LHCN-M2 (cell line): ENCODE results near the gene EXOC4. TPM values are rescaled to one million over a fixed set of nuclear protein-coding genes. Genes with fewer than 3 reads are reported as not detected.

Source experiments
- DNase-seq: peaks from one replicate; pipeline ENCODE4 v3.0.0-alpha.2; 2012; ENCODE audit warnings: low read depth
- total RNA-seq: library from RNA; depleted of rRNA; stranded (reverse); fragments of >200 nt; gene quantifications from 2 replicates; pipeline ENCODE4 v1.2.3, GENCODE V29; 2014

EXOC4 gene
- total RNA-seq, 1 experiment from 2014 or later, result 78.0 TPM

- DNase-seq, result peak; percentile 59
Observed at GRCh38 chr7:133364959-133365690, 112.2 kb downstream of the EXOC4 start.

DNA sequence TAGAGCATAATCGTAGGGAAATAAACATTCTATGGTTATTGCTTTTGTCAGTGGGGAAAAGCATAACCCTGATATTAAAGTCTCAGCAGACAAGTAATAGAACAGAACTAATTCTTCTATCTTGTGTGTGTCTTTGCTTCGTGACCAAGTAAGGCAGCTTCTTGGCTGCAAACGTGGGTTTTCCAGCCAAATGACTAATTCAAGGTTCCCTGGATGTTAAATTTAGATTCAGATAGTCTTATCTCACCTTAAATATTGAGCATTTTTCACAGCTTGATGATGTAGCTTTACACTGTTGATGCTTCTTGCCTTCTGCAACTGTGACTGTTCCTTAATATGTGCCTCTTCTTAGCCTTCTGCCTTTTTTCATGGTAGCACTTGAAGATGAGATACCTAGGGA, 113.0 kb downstream of the EXOC4 start:
- DNase-seq, result no peak

DNA sequence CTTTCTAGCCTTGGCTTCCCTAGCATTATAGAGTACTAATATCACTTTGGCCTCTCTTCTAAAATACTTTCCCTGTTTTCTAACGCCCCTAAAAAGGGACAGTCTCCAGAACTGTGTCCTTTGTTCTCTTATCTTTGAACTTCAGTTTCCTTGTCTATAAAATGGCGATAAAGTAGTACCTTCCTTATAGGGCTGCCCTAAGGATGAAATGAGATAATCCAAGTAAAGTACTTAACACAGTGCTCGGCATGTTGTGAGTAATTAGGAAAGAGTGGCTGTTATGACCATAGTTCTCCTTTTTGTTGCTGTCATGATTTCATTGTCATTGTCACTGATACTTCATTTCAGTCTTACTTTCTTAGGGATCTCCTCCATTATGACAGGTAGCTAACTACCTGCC, 114.7 kb downstream of the EXOC4 start:
- no peak for DNase-seq

DNA sequence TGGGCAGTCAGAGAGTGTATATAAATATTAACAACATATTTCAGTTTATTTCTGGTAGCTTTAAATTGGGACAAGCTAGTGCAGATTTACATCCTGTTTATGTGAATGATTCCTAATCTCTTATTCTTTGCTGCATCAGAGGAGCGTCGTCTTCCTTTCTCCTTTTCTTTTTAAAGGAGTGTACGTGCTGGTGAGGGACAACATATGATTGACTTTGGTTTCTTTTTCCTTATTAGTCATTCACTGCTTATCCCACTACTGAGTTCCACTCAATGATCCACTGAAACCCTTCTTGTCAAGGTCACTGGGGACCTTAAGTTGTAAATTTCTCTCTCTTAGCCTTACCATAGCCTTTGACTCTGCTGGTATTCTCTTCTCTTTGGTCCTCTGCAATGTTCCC, 116.3 kb downstream of the EXOC4 start:
- no peak for DNase-seq

- no peak for DNase-seq
Observed at GRCh38 chr7:133371616-133372015, 118.7 kb downstream of the EXOC4 start.

DNA sequence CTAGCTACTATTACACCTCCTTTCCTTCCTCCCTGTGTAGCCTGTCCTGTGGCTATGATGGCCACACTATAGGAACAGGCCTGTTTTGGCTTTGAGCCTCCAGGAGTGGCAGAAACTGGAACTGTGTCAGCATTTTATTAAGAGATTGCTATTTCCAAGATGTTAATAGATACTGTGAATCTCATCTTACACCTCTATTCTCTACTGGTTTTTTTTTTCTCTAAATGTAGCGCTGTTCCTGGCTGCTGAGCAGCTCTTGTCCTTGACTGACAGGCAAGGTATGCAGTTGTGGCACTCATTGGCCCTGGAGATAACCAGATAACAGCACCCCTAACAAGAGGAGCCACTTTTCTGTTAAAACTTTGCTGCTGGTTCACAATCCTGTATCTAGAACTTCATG, 119.5 kb downstream of the EXOC4 start:
- no peak for DNase-seq

- DNase-seq, result no peak
Observed at GRCh38 chr7:133376514-133376913, 123.6 kb downstream of the EXOC4 start.

GRCh38 chr7:133381965-133382364, 129.1 kb downstream of the EXOC4 start:
- no peak for DNase-seq

- DNase-seq, result no peak
Observed at GRCh38 chr7:133382775-133383559, 130.1 kb downstream of the EXOC4 start.

DNA sequence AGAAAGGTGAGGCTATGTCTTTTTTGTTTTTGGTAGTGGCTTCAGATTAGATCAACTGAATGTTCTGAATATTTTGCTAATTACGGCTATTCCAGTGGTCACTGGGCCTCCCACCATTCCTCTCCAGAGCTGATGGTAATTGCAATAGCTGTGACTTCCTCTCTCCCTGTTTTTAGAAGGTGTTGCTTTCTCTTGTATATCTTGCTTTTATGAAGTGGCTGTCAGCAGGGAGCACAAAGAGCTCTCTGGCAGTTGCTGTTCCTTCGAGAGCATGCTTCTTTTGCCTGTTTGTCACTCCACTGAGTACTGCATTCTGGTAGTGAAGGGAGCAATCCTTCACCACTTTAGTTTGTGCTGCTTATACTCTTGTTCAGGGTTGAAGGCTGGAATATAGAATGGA, 133.3 kb downstream of the EXOC4 start:
- no peak for DNase-seq

DNA sequence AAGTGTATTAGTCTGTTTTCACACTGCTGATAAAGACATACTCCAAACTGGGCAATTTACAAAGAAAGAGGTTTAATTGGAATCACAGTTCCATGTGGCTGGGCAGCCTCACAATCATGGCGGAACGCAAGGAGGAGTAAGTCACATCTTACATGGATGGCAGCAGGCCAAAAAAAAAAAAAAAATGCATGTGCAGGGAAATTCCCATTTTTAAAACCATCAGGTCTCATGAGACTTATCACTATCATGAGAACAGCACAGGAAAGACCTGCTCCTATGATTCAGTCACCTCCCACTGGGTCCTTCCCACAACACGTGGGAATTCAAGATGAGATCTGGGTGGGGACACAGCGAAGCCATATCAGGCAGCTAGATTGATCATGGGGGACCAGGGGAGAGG, 136.8 kb downstream of the EXOC4 start:
- DNase-seq, result no peak

GRCh38 chr7:133391206-133391605, 138.3 kb downstream of the EXOC4 start:
- DNase-seq, result no peak

- no peak for DNase-seq
Observed at GRCh38 chr7:133394369-133394768, 141.5 kb downstream of the EXOC4 start.

GRCh38 chr7:133395551-133395950, 142.7 kb downstream of the EXOC4 start:
- DNase-seq, result no peak

DNA sequence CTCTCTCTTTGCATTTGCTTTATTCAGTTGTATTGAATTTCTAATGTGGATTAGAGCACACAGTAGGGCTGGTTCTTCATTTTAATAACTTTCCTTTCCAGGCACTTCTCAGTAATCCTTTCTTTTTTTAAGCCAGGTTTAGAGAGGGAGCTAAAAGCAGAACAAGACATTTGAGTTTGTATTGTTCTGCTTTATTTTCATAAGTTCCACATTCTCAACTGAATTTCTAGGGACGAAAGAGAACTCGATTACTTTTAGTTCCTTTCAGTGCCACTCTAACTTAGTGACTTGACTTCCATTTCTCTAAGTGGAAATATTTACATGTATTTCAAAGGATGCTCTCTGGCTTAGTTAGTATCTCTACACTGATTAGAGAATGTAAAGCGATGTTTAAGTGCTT, 145.6 kb downstream of the EXOC4 start:
- no peak for DNase-seq

GRCh38 chr7:133401225-133401624, 148.3 kb downstream of the EXOC4 start:
- no peak for DNase-seq

DNA sequence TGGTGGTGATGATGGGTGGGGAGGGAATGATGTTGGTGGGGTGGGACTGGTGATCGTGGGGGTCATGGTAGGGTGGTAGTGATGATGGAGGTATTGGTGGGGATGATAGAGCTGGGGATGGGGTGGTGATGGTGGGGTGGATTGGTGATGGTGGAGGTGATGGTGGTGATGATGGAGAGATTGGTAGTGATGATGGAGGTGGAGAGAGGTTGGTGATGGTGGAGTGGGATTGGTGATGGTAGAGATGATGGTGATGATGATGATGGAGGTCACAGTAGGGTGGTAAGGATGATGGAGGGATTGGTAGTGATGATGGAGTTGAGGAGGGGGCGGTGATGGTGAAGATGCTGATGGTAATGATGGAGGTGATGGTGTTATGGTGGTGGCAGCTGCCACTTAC, 155.3 kb downstream of the EXOC4 start:
- no peak for DNase-seq

GRCh38 chr7:133409421-133409820, 156.5 kb downstream of the EXOC4 start:
- DNase-seq, result no peak

DNA sequence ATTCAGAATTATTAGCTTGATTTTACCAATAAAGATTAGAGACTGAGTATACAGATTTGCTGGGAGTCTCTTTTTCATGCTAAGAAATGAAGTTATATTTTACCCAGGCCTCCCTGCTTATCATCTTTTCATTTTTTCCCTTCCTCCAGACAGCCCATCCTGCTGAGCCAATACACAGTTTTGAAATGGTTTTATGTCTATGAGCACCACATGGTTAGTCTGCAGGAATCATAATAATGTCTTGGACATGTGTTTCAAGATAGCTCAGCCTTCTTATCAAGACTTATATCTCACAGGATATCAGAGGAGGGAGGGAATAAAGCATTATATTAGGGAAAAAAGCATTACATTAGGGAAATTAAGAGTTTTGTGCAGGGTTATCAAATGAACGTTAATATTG, 157.1 kb downstream of the EXOC4 start:
- DNase-seq, result no peak

GRCh38 chr7:133411395-133411794, 158.5 kb downstream of the EXOC4 start:
- DNase-seq, result no peak

DNA sequence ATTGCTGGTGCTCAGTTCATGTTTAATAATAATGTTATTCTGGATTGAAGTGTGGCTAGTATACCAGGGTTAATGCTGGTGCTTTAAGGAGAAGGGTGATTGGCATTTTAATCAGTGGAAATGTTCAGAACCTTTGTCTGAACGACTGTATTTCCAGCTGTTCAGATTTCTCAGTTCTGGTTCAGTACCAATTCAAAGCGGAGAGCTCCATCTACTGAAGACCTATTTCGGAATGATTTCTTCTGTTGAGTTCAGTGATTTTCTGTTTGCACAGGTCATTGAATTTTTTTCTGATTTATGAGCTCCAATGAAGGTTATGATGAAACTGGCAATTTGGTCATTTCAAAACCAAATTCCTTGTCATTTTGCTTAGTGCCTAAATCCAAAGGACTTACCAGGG, 160.1 kb downstream of the EXOC4 start:
- DNase-seq, result no peak

GRCh38 chr7:133419041-133419440, 166.2 kb downstream of the EXOC4 start:
- DNase-seq, result no peak

GRCh38 chr7:133423618-133424017, 170.7 kb downstream of the EXOC4 start:
- DNase-seq, result no peak
